ENCODE measurements around the gene PLK2.

DNA sequence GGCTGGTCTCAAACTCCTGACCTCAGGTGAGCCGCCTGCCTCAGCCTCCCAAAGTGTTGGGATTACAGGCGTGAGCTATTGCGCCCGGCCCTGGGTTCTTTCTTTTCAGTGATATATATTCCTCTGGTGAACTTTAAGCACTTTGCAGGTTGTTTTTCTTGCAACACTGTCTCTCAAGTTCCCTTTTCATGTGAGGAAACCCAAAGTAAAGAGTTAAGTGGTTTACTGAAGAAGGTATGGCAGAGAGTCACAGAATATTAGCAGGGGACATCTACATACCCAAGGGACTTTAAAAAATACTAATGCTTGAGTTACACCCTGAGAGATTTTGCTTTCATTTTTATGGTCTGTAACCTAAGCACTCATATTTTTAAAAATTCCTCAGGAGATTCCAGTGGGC lies 24.6 kb upstream of the PLK2 start:
- TF ChIP-seq, protein P1, sequence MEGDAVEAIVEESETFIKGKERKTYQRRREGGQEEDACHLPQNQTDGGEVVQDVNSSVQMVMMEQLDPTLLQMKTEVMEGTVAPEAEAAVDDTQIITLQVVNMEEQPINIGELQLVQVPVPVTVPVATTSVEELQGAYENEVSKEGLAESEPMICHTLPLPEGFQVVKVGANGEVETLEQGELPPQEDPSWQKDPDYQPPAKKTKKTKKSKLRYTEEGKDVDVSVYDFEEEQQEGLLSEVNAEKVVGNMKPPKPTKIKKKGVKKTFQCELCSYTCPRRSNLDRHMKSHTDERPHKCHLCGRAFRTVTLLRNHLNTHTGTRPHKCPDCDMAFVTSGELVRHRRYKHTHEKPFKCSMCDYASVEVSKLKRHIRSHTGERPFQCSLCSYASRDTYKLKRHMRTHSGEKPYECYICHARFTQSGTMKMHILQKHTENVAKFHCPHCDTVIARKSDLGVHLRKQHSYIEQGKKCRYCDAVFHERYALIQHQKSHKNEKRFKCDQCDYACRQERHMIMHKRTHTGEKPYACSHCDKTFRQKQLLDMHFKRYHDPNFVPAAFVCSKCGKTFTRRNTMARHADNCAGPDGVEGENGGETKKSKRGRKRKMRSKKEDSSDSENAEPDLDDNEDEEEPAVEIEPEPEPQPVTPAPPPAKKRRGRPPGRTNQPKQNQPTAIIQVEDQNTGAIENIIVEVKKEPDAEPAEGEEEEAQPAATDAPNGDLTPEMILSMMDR (IDR thresholded peaks at IDR 0.05; ENCODE audit: low read depth, low read length): no peak
- TF ChIP-seq EZH2phosphoT487 (IDR thresholded peaks at IDR 0.05; ENCODE audit: low read depth): no peak
